Nephron (organoid): Measurements from ENCODE around the gene SDF4.
"Not testable (repeated sequence)": the region's sequence is repeated elsewhere in the genome, so short reads cannot be mapped to it uniquely, and the experiment has no call there.

ENCODE experiments used
- H3K27ac Mint-ChIP-seq, 3 experiments: 2 replicates each; pipeline ENCODE4 v1.8.0; 2020; ENCODE audit warnings: mixed read lengths in 3 of 3, mild to moderate bottlenecking in 2 of 3, moderate library complexity in 1 of 3
- H3K27me3 Mint-ChIP-seq: 2 replicates; pipeline ENCODE4 v1.8.0; 2021; ENCODE audit warnings: low read depth, mild to moderate bottlenecking, moderate library complexity, mixed read lengths
- H3K36me3 Mint-ChIP-seq: 2 replicates; pipeline ENCODE4 v1.8.0; 2020; ENCODE audit warnings: low read depth, mixed read lengths
- H3K4me1 Mint-ChIP-seq: 2 replicates; pipeline ENCODE4 v1.8.0; 2020; ENCODE audit warnings: mixed read lengths
- H3K4me3 Mint-ChIP-seq, 3 experiments: 2 replicates each; pipeline ENCODE4 v1.8.0; 2020; ENCODE audit warnings: mild to moderate bottlenecking in 3 of 3, mixed read lengths in 3 of 3, moderate library complexity in 2 of 3
- H3K9me3 Mint-ChIP-seq: 2 replicates; pipeline ENCODE4 v1.8.0; 2020; ENCODE audit warnings: mixed read lengths
- CTCF ChIP-seq, 3 experiments: fragments of 200-600 bp; sonication (generic); IDR thresholded peaks; one replicate each; pipeline ENCODE4 v1.5.0; 2021; ENCODE audit warnings: antibody characterized with exemption in 3 of 3; ENCODE audit not compliant: unreplicated experiment in 3 of 3

Gene SDF4

GRCh38 chr1:1253314-1253713 lies 21.5 kb upstream of the SDF4 start:
- TF ChIP-seq CTCF (IDR thresholded peaks at IDR 0.05; ENCODE audit: unreplicated experiment in 3 of 3), result no peak
- H3K4me3 Mint-ChIP-seq, result no peak overlapping the region
- H3K9me3 Mint-ChIP-seq, result no peaks in the 10 kb centered on the region
- no peaks in the 10 kb centered on the region for H3K4me1 Mint-ChIP-seq
- no peaks in the 10 kb centered on the region for H3K27me3 Mint-ChIP-seq
- H3K36me3 Mint-ChIP-seq, result peaks cover 36% of the 10 kb centered on the region
- no peak overlapping the region for H3K27ac Mint-ChIP-seq

GRCh38 chr1:1250786-1251284 lies 19.0 kb upstream of the SDF4 start:
- H3K4me3 Mint-ChIP-seq, result no peak overlapping the region
- TF ChIP-seq CTCF (IDR thresholded peaks at IDR 0.05; ENCODE audit: unreplicated experiment in 3 of 3), result no peak
- H3K4me1 Mint-ChIP-seq, result no peaks in the 10 kb centered on the region
- no peak overlapping the region for H3K27ac Mint-ChIP-seq
- H3K27me3 Mint-ChIP-seq, result peaks cover 9% of the 10 kb centered on the region
- peaks cover 26% of the 10 kb centered on the region for H3K36me3 Mint-ChIP-seq
- H3K9me3 Mint-ChIP-seq, result no peaks in the 10 kb centered on the region

GRCh38 chr1:1248009-1248913 lies 16.5 kb upstream of the SDF4 start:
- peaks cover 13% of the 10 kb centered on the region for H3K36me3 Mint-ChIP-seq
- H3K4me3 Mint-ChIP-seq, H3K4me1 Mint-ChIP-seq, H3K27me3 Mint-ChIP-seq, H3K27ac Mint-ChIP-seq, H3K9me3 Mint-ChIP-seq: not testable (repeated sequence)

- Mint-ChIP-seq H3K27me3 (peaks cover 9% of the 10 kb centered on the region), H3K4me3 (no peak overlapping the region), H3K4me1 (no peaks in the 10 kb centered on the region), H3K9me3 (no peaks in the 10 kb centered on the region), H3K27ac (no peak overlapping the region), H3K36me3 (peaks cover 5% of the 10 kb centered on the region)
- TF ChIP-seq CTCF (IDR thresholded peaks at IDR 0.05; ENCODE audit: unreplicated experiment in 3 of 3), result no peak
Measured at GRCh38 chr1:1247341-1247913, 15.6 kb upstream of the SDF4 start.

- no peak for TF ChIP-seq CTCF (IDR thresholded peaks at IDR 0.05; ENCODE audit: unreplicated experiment in 3 of 3)
- Mint-ChIP-seq H3K27me3 (peaks cover 9% of the 10 kb centered on the region), H3K27ac (no peak within 1 kb of the TSS), H3K4me1 (no peaks in the 10 kb centered on the region), H3K36me3 (no peaks in the 10 kb centered on the region), H3K4me3 (no peak within 1 kb of the TSS), H3K9me3 (no peaks in the 10 kb centered on the region)
Measured at GRCh38 chr1:1246577-1247340, 15.0 kb upstream of the SDF4 start, which contains the start of gene C1QTNF12. C1QTNF12 (minus strand) TSS chr1:1246722; CDS start chr1:1246690, 32 bp downstream.
